Activated T-cell treated with anti-CD3 and anti-CD28 coated beads for 4 hours (primary cell): Measurements from ENCODE around the gene PCSK5.

Experiments used
- DNase-seq: peaks from one replicate; pipeline ENCODE4 v3.0.0-alpha.2; 2020

PCSK5 gene

GRCh38 chr9:76092572-76092971, 202.1 kb downstream of the PCSK5 start:
- DNase-seq = no peak

DNA sequence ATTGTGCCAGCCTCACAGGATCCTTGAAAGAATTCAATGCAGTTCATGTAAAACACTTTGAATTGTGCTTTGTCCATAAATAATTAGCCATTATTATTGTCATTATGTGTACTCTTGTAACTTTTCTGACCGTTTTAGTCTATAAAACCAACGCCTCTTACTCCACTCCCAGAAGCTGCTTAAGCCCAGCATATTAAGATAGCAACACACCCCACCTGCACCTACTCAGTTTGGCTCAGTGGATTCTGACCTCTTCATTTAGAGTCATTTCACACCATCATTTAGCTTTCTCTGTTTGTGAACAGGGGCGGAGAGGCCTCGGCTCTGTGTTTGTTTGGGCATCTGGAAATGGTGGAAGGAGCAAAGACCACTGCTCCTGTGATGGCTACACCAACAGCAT, 205.1 kb downstream of the PCSK5 start:
- no peak for DNase-seq

DNA sequence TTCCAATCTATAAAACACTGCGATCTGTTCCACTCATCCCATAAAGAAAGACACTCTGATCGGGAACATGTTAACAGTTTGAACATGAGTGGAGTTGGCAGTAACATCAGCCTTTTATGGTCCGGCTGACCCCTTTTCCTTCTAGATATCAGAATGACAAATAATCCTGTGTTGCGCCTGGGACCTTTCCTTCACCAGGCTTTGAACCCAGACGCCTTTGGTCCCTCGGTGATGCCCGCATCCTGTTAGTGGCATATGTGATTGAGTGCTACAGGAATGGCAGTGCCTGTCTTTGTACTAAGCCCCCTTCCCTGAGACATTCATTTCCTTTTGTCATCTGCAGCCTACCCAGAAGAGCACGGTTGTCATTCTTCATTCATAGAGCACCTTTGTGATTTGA, 209.0 kb downstream of the PCSK5 start:
- no peak for DNase-seq

DNA sequence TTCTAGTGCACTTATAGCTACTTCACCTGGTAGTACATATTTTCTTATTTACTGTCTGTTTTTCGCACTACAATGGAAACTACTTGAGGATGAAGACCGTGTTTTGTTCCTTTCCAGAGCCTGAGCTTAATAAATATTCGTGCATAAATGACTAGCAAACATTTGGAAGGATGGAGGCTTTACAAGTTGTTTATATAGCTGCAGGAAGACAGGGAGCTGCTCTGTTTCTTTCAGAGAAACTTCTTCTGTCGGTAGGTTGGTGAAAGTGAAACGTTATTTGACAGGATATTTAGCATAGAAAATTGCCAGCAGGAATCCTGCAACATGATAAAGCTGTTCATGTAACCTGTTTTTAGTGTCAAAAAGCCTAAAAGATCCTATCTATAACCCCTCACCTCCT, 210.6 kb downstream of the PCSK5 start:
- DNase-seq = no peak

DNA sequence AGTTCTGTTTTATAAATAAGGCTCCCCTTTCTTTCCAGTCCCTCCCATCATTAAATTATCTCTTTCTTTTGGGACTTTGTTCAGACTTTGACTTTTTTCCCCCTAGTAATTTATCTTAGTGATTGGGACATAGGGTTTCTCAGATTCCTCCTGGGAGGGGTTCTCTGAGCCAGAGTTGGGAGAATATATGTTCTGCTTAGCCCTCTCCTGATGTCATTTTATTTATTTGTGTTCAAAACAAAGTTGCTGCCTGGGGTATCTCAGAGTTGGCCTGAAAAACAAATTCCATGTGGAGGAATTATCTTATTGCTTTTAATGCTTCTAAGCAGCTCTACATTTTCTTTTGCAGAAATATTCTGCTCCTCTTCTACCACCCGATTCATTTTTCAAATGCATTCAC, 211.0 kb downstream of the PCSK5 start:
- no peak for DNase-seq

DNA sequence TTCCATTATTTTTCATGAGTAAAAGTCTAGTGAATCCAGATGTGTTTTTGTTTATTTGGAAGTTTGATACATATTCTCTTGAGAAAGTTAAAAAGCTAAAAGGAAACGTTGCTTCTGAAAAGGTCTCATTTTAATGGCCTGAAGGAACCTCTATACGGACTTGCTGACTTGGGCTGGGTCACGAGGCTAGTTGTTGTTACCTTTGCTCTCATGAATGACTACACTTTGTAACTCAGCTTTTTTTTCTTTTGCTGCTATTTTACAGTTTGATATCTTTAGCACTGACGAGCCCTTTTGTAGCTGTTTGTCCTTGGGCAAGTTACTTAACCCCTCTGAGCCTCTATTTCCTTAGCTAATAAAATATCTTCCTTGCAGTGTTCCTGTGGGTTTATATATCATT, 211.5 kb downstream of the PCSK5 start:
- no peak for DNase-seq

DNA sequence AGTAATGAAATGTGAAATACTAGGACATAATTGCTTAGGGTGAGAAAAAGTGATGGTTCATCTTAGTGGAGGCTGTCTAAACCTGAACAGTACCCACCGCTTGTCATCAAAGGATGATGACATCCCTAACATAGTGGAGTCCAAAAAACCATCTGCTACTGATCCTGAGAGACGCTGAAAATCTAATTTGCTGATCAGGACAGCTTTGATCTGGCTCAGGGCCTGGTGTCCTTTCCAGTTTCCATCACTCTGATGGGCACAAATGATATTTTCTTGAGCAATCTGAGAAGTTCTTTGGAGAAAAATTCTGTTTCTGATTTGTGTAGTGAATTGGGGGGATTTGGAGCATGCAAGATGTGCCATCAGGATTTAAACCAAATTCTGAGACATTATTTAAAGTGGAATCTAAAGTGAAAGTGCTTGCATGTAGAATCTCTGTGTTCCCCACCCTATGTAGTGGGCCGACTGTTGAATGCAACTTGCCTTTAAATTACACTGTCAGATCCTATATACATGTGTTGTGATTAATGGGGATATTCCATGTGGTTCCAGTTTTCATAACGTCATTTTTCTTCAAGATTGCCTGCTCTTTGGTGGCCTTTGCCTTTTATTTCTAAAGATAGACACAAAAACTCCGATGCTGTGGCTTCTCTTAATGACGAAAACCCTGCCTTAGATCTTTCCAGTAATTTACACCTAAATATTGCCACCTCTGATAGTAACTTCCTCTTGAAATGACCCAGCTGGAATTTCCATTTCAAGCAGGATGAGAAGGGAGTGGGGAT, 213.2 kb downstream of the PCSK5 start:
- no peak for DNase-seq

DNA sequence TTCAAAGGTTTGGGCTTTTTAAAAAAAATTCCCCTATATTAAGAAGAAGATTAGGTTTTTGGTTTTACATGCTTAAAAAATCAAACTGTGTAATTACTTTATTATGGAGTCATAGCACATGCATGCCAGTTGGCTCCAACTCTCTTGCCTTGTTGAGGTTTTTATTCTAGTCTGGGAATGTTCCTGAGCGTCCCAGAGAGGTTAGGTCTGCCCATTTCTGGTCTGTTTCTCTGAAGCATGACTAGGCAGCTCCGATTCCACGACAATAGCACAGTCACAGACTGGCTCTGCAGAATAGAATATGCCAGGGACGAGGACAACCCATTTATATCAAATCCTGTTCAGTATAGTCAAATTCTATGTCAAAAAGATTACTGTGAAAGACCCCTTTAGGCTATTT, 217.0 kb downstream of the PCSK5 start:
- no peak for DNase-seq

- DNase-seq = no peak
Observed at GRCh38 chr9:76109953-76110352, 219.5 kb downstream of the PCSK5 start.

GRCh38 chr9:76112151-76112550, 221.7 kb downstream of the PCSK5 start:
- DNase-seq = no peak

DNA sequence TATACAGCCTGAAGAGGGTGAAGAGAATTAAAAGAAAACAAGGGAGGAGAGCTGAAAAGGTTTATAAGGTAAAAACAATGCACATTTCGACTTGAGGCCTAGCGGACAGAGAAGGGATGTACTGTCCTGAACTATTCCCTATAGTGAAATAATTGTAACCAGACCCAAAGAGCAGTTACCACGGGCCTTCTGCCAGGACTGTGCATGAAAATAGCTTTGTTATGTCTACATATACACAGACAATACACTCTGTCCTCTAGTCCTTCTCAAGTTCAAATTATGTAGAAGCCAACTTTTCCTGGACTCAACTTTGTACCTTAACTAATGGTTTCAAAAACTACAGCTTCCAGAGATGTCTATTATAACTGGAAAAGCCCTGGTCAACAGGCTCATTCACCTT, 223.7 kb downstream of the PCSK5 start:
- DNase-seq = no peak

DNA sequence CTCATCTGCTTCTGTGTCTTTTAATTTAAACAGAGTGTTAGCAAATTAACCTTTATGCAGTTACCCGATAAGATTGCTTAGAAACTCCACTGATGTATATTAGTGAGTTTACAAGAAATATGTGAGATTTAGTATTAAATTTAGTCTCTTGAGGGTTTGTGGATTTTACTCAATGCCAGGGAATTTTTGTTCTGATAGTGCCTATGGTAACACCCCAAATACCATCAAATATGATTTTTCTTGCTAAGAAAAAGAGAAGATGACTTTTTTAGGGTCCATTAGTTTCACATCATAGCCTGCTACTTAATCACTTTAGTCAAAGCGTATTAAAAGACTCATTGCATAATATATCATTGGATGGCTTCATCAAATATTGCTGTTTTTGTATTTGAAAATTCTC, 224.9 kb downstream of the PCSK5 start:
- DNase-seq = no peak

DNA sequence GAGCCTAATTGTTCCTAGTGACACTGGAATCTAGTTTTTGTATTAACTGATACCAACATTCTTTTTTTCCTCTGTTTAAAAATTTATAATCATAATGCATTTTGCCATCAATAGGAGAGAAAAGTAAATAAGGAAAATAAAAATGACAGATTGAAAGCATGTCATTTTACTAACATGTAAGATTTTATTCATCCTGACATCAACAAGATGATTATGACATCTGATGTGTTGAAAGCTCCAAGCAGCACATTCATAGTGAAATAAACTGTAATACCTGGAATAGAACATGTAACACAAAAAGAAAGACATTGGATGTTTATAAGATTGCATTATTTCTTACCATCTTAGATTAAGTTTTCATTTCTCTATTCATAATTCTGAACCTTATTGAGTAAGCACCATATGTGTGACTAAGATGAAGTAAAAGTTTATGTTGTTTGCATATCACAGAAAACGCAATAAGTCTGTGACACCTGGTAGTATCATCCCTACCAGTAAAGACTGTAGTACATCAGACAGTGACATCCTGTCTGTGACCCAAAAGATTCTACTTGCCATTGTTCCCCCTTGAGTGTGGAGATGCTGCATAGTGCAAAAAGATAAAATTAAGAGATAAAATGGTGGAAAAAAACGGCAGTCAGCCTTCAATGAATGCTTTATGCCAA, 225.6 kb downstream of the PCSK5 start:
- DNase-seq = no peak

- DNase-seq = no peak
Observed at GRCh38 chr9:76116913-76117312, 226.4 kb downstream of the PCSK5 start.

DNA sequence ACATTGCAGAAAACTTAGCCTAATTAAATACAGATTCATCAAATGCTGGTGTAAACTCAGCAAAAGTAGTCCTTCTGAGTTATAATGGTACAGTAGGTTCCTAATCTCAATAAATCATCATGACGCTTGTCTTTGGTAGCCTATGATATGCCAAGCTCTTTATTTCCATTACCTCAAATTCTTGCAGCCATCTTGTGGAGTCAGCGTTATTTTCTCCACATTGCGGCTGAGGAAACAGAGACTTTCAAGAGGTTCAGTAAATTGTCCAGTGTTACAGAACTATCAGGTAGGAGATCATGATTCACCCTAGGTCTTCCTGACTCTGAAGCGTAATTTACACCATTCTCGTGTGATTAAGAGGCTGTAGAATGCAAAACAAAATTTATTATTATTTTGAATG, 237.2 kb downstream of the PCSK5 start:
- no peak for DNase-seq

- no peak for DNase-seq
Observed at GRCh38 chr9:76135902-76136301, 245.4 kb downstream of the PCSK5 start.

DNA sequence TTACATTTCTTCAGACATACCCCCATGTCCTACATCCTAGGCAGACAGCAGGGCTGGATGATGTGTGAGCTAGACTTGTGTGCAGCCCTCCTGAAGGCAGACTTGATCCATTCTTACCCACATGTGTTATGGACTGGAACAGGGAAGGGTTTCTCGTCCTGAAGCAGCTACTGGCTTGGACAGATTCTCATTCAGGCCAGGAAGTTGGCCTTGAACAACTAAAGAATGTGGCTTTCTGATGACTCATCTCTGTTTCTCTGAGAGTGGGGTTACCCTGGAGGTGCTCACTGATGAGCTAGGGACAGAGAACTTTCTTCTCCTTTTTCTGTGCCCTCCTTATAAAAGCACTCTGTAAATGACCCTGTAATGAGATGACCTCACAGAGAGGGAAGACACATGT, 246.5 kb downstream of the PCSK5 start:
- no peak for DNase-seq

- DNase-seq = no peak
Observed at GRCh38 chr9:76137931-76138330, 247.5 kb downstream of the PCSK5 start.

DNA sequence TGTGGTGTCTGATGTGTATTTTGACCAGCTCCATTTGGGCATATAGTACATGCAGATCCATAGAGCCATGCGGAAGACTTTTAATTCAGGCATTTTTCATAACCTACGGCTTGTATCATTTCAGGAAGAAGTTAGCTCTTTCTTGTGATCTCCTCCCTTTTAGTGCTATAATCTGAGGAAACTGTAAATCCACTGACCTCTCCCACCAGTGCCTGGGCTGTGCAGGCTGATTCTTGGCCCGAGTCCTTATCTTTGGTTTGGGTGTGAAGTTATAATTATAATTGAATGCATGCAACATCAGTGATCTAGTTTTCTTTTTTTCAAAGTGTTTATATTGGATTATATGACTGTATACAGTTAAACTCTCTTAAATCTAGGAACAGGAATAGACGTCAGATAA, 247.9 kb downstream of the PCSK5 start:
- no peak for DNase-seq

- DNase-seq = no peak
Observed at GRCh38 chr9:76143834-76144233, 253.4 kb downstream of the PCSK5 start.

- DNase-seq = no peak
Observed at GRCh38 chr9:76150013-76150412, 259.5 kb downstream of the PCSK5 start.

- DNase-seq = no peak
Observed at GRCh38 chr9:76151267-76151666, 260.8 kb downstream of the PCSK5 start.

DNA sequence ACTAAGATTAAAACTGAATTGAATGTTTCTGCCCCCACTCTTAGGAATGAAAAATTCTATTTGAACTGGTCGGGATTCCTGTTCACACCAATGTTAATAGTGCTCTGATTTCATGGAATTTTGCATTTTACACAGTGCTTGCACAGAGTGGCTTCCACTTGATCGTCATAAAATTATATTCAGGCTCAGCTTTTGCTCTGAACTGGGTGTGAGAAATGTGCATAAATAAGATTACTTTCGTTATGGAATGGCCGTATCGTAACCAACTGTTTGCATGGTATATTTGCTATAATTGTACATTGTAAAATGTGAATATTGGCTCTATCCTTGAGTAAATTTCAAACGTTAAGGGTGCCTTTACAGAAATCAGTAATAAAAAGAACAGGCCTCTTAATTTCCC, 262.9 kb downstream of the PCSK5 start:
- no peak for DNase-seq

GRCh38 chr9:76153902-76154629, 263.6 kb downstream of the PCSK5 start:
- no peak for DNase-seq
